NCI-H2227 treated with DMSO at 0.1 percent for 48 hours (cell line): ENCODE measurements around the gene TRMT2A.
"Not testable (repeated sequence)": the region's sequence is repeated elsewhere in the genome, so short reads cannot be mapped to it uniquely, and the experiment has no call there.

Experiments used
- DNase-seq: peaks from one replicate; lab custom pipeline; 2025; lab: John Stamatoyannopoulos, UW

The TRMT2A gene

DNA sequence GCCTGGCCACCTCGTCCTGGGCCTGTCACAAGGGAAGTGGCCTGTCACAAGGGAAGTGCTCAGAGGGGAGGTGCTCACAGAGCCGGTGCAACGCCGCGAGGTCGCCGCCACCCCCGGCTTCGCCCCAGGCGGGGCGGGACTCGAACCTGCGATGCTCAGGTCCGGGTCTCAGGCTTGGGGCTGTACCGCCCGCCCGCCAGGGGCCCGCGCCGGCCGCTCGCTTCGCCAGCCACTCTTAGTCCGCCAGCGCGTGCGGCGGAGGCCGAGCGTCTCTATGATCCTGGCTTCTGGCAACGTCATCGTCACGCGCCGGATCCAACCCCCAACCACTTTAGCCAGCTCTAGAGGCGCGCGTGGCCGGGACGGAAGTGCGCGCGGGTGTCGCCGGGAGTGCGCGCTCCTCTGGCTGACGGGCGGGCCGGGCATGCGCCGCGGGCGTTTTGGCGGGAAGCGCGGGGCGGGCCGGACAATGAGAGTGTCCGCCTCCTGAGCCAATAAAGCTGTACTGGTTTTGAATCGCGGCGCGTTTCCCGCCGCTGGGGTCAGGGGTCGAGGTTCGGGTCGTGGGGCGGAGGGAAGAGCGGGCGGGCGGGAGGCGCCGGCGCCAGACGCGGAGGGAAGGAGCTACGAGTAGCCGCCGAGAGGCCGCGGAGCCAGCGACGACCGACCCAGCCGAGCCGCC lies at the start of gene TRMT2A:
Gene TRMT2A (minus strand): TSS at position 276 of the 682 bp plus-strand sequence. CDS start 320 bp downstream, outside the sequence.
- DNase-seq = peak; percentile 98

GRCh38 chr22:20166703-20167102 lies 49.7 kb upstream of the TRMT2A start:
- no peak for DNase-seq

DNA sequence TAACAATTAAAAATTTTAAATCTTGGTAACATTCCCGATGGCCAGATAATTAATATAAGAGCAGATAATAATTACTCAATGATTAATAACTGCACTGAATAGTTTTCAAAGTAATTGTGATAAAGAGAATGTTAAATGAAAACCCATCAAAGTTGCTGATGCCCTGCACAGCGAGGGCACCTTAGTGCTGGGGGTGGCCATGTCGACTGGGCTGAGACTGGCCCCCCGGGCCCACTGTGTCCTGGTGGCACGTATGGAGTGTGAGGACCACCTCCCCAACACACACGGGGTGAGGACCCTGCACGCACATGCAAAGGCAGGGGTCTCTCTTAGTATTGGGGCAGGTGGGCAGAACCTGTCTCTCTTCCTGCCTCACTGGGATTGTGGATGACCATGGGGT lies 48.9 kb upstream of the TRMT2A start:
- no peak for DNase-seq

DNA sequence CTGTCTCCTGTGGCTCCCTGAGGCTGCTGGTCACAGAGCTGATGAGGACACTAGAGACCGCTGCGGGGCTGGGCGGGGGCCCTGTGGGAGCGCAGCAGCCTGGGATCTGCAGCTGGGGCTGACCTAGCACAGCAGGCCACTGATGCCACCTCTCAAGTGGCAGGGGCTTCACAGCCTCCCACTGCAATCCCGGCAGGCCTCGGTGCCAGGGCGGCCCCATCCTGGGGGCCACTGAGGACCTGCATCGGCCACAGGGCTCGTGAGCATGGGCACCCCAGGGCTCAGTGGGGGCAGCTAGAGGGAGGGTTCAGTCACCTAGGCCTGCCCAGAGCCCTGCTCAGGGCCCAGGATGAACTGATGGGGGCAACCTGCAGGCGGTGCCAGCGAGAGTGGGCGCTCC lies 48.4 kb upstream of the TRMT2A start:
- no peak for DNase-seq

DNA sequence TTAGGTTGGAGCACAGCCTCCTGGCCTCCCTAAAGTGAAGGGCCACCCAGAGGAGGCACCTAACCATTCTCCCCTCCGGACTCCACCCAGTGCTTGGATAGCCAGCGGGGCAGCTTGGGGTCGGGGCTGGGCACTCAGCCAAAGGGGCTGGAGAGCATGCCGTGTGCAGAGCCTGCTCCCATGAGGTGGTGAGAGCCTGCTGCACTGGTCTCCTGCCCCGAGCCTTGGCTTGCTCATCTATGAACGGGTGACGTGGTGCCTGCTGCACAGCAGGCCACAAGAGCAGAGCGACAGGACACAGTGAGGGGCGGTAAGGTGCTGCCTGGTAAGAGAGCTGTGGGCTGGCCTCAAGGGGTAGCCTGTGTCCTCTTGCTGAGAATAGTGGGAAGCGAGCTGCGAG lies 47.8 kb upstream of the TRMT2A start:
- no peak for DNase-seq

- no peak for DNase-seq
Measured at GRCh38 chr22:20160041-20160440, 43.0 kb upstream of the TRMT2A start.

DNA sequence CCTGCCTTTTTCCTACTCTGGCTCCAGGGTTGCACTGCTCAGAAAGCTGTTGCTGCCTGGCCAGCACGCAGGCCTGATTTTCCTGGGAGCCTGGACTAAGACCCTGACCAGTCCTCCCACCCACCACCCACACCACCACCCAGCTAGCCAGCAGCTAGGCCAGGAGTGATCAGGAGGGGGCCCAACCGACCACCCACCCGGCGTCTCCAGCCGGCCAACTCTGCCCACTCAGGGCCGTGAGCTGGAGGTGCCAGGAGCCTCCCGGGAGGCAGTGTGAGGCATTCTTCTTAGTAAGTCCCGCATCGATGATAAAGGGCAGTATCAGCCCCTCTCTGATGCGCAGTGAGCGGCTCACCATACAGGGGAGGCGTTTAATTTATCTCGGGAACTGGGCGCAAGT lies 42.5 kb upstream of the TRMT2A start:
- DNase-seq = not testable (repeated sequence)

DNA sequence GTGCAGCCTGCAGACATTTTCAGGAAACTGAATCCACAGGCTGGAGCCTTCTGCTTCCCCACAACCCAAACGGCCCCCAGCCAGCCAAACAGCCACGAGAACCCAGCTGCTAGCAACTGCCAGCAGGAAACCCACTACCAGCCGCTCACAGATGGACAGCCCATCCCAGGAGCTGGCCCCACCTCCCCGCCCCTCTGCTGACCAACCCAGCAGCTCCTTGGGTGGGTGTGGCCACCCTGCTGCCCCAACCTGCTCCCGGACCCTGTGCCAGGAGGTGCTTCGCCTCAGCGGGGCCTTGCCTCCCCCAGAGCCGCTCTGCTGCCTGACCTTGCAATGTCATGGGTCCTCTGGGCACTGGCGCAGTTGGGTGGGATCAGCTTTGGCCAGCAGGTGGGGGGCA lies 42.0 kb upstream of the TRMT2A start:
- peak; percentile 40 for DNase-seq

- no peak for DNase-seq
Measured at GRCh38 chr22:20158391-20159036, 41.5 kb upstream of the TRMT2A start.

DNA sequence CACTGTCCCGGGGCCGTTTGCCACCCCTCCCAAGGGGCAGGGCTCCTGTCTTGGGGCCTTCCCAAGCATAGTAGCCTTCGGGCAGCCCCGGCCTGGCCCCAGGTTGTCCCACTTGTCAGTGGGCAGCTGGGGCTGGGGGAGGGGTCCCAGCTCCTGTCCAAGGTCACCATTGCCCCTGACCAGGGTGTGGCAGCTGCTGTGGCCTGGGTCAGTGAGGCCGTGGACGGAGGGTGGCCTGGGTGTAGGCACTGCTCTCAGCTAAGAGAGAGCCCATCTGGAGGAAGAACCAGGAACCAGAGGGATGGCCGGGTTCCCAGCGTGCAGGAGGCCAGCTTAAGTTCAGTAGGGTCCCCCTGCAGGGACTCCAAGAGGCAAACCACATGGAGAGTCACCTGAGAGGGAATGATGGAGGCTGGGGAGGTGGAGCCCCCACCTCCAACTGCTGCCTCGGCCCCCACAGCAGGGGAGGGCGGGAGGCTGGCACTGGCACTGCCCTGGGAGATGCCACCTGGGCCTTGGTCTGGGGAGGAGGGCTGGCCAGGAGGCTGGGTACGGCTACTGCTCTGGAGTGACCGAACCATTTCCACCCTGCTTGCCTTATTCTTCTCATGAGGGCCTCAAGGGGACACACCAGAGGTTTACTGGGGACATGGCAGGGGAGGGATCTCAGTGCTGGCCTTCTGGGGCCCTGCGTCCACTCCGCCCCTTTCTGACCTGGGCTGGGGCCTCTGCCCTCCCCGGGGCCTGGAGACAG lies 40.6 kb upstream of the TRMT2A start:
- DNase-seq = no peak

GRCh38 chr22:20156611-20157429 lies 39.8 kb upstream of the TRMT2A start:
- peak; percentile 62 for DNase-seq

DNA sequence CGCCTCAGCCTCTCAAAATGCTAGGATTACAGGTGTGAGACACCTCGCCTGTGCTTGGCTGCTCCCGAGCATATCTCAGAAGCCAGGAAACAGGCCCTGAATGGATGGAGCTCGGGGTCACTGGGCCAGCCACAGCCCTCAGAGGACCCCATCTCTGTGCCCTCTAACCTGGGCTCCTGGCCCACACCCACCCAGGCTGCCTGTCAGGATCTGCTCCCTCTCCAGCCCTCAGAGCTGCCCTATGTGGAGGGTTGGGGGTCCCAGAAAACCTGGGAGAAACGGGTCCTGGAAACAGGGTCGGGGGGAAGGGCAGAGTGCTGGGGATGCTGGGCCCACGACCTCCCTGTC lies 39.0 kb upstream of the TRMT2A start:
- DNase-seq = no peak

- peak; percentile 34 for DNase-seq
Measured at GRCh38 chr22:20155330-20156041, 38.5 kb upstream of the TRMT2A start.

GRCh38 chr22:20154602-20155187 lies 37.7 kb upstream of the TRMT2A start:
- no peak for DNase-seq

GRCh38 chr22:20153945-20154344 lies 36.9 kb upstream of the TRMT2A start:
- no peak for DNase-seq

GRCh38 chr22:20152464-20152890 lies 35.5 kb upstream of the TRMT2A start:
- no peak for DNase-seq

GRCh38 chr22:20151276-20151588 lies 34.2 kb upstream of the TRMT2A start:
- no peak for DNase-seq

DNA sequence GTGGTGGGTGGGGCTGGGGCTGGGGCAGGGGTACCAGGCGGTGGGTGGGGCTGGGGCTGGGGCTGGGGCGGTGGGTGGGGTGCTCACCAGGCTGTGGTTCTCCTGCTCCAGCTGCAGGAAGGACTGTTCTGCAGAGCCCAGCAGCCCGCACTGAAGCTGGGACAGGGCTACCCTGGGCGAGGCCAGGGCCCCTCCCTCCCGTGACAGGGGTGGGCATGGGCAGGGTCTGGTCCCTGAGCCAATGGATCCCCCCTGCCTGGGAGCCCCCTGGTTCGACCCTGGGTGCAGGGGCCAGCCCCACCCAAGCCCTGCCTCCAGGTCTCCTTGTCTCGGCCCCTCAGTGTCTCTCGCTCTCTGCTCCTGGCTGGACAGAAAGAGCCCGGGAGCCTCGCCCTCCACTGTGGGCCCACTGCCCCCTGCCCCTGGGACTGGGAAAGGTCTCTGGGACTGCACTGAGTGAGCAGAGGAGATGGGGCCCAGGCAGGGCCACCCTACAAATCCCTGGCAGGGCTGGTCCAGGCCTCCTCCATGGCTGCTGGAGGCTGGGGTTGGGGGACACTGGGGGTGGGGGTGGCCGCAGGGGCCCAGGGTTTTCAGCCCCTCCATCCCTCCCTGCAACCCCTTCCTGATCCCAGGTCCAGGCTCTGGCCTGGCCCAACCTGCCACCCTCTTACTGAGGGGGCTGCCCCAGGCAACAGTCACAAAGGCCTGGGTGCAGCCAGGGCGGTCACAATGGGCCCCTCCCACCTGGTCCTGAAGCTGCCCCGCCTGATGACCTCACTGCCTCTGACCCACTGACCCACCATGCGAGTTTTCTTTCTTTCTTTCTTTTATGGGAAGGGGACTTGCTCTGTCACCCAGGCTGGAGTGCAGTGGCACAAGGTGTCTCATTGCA lies 33.6 kb upstream of the TRMT2A start, which contains the start of gene CCDC188:
Gene CCDC188 (minus strand): TSS at position 675 of the 895 bp plus-strand sequence. CDS start 69 bp downstream, at position 606.
- DNase-seq = no peak

GRCh38 chr22:20149257-20150250 lies 32.5 kb upstream of the TRMT2A start:
- no peak for DNase-seq
